ES-I3 (cell line): ENCODE measurements around the gene NRG3.

Source experiments
- H3K36me3 ChIP-seq: 2 replicates; pipeline ENCODE4 v1.6.1; 2013; ENCODE audit warnings: mild to moderate bottlenecking, low read length, control low read depth, moderate library complexity; ENCODE audit not compliant: insufficient read depth
- H3K4me1 ChIP-seq: 2 replicates; pipeline ENCODE4 v1.6.1; 2013; ENCODE audit warnings: mild to moderate bottlenecking, control low read depth, low read length; ENCODE audit not compliant: insufficient read depth
- H3K9ac ChIP-seq: 2 replicates; pipeline ENCODE4 v1.6.1; 2013; ENCODE audit warnings: low read depth, mild to moderate bottlenecking, low read length, moderate library complexity
- H3K9me3 ChIP-seq: 2 replicates; pipeline ENCODE4 v1.6.1; 2013; ENCODE audit warnings: mild to moderate bottlenecking, low read length, moderate library complexity; ENCODE audit not compliant: control insufficient read depth, insufficient read depth

The NRG3 gene

DNA sequence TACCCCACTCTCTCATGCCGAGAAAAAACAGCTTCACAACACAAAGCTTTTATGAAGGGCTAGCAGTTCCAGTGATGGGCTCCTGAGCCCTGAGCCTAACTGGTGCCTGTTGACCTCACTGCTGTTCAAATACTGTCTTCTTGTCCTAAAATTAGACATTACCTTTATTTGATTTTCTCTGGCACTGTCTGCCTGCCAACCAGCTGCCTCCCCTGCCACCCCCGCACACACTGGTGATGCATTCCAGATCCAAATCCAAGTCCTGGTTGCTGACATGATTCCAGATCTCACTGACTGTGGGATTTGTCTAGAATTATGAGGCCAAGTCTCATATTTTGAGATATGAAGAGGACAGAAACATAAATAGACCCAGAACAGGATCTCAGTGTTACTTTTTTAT lies 816.2 kb downstream of the NRG3 start:
- Histone ChIP-seq H3K4me1 (no peaks in the 10 kb centered on the region), H3K9me3 (peaks cover 4% of the 10 kb centered on the region), H3K9ac (no peak overlapping the region), H3K36me3 (peaks cover 2% of the 10 kb centered on the region; the same call in 1 of the 2 replicates)

DNA sequence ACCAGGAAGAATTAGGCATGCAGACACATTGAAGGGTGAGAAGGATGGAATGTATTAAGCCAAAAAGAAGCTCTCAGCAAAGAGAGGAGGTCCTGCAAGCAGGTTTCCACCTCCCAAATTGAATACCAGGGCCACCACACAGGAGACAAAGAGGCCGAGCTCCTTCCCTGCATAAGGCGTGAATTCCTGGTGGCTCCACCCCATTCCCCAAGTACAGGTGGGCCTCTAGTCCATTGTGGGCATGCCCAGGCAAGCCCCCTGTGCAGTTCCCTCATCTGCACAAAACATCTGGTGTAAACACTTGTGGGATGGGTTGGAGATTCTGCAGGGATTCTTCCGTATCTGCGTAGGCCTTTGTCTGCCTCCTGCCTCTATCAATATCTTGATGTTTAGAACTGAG lies 817.5 kb downstream of the NRG3 start:
- Histone ChIP-seq H3K9ac (no peak overlapping the region), H3K4me1 (no peaks in the 10 kb centered on the region), H3K36me3 (peaks cover 2% of the 10 kb centered on the region; the same call in 1 of the 2 replicates), H3K9me3 (peaks cover 4% of the 10 kb centered on the region)

DNA sequence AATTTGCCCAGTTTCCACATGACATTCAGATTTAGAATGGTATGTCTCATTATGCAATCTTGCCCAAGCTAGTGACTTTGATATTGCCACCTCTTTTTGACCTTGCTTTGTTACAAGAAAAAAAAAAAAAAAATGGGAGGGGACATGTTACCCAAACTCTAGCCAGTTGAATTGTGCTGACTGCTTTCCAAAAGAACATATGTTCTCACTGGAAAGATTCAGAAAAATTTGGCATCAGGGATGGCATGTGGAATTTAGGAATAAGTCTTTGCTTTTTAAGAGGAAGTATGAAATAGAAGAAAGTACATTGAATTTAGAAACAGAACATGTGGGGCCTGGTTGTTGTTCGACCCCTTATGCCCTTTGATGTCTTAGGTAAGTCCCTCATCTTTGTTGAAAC lies 846.8 kb downstream of the NRG3 start:
- no peaks in the 10 kb centered on the region for H3K9me3 ChIP-seq

DNA sequence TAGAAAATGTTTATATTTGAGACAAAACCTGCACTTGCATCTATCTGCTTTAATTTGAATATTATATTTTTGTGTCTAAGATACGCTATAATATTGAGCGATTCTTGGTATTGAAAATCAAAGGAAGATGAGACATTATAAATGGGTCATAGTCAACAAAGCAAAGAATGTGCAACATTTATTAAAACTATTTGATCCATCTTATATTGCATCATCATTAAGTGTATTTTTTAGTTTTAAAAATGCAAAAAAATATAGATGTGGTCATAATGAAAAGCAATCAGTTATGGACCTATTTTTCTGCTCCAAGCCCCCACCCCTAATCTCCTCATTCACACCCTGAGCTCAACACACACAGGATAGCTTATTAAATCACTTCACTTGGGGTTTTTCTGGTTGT lies 847.3 kb downstream of the NRG3 start:
- Histone ChIP-seq H3K9ac (no peak overlapping the region), H3K9me3 (no peaks in the 10 kb centered on the region), H3K4me1 (no peaks in the 10 kb centered on the region), H3K36me3 (no peaks in the 10 kb centered on the region)

More for the DNA sequence above, 846.8 kb downstream of the NRG3 start:
- no peaks in the 10 kb centered on the region for H3K36me3 ChIP-seq
- H3K9ac ChIP-seq = no peak overlapping the region
- no peaks in the 10 kb centered on the region for H3K4me1 ChIP-seq

DNA sequence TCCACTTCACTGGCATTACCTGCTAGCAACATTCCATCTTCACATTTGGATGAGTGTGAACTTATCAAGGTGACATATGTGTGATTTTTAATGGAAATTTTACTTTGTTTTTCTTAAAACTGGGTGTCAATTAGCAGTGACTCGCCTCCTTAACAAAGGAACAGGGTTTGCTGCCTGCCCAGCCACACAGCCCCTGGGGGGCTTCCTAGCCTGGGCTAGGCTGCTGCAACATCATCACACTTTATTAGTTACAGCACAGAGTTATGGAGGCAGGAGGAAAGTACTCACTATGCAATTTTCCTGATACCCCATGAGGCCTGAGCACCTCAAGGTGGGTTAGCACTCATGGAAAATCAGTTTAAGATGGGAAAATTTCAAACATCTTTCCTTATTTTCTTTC lies 861.3 kb downstream of the NRG3 start:
- no peaks in the 10 kb centered on the region for H3K36me3 ChIP-seq
- no peaks in the 10 kb centered on the region for H3K9me3 ChIP-seq

DNA sequence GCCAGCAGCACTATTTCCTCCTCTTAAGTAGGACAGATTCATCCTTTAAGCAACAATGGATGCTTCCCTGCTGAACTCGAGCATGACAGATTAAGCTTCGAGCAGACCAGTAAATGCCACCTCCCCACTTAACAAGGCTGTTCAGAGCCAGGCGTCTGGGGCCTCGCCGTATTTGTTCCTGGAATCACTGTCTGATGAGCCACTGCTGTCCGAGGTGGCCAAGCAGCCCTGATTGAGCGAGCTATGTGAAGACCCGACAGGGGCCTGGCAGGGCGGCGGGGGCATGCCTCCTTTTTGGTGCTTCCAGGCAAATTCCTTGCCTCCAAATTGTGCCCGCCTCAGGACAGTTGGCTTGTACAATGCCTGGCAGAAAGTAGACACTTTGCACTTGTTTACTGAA lies 862.6 kb downstream of the NRG3 start:
- H3K36me3 ChIP-seq = no peaks in the 10 kb centered on the region
- H3K9me3 ChIP-seq = no peaks in the 10 kb centered on the region
- peaks cover 18% of the 10 kb centered on the region for H3K4me1 ChIP-seq
- no peak overlapping the region for H3K9ac ChIP-seq

More for the DNA sequence above, 861.3 kb downstream of the NRG3 start:
- no peak overlapping the region for H3K9ac ChIP-seq
- peaks cover 11% of the 10 kb centered on the region for H3K4me1 ChIP-seq

DNA sequence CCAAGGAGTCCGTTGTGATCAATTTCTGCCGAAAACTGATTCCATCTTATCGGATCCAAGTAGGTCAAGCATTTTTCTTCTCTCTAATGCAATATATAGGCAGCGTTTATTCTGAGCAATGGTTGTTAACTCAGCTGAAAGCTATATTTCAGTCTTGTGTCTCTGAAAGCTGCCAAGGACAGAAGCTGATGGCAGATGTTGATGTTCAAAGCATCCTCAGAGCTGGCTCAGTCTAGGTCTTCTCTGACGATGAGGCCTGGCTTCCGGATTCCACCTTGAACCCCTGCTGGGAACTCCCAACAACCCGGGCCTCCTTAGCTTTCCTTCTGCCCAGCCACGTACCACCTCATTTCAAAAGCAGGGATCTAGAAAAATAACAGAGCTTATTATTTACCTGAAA lies 863.6 kb downstream of the NRG3 start:
- H3K9me3 ChIP-seq = no peaks in the 10 kb centered on the region

DNA sequence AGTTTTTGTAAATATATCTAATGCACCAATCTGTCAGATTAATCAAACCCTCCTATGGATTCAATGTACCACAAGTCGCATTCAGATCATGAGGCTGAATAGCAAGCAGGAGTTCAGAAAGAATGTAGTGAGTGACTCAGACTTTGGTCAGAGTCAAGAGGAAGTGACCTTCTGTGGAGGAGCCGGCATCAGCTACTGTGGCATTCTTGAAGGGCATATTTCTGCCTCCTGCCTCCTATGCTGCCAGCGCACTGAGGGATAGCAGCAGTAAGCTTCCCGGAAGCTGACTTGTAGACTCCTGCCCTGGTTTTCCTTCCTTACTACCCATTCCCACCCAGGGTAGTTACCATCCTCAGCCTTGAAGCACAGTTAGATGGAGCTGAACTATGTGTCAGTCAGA lies 867.5 kb downstream of the NRG3 start:
- Histone ChIP-seq H3K9me3 (no peaks in the 10 kb centered on the region), H3K36me3 (no peaks in the 10 kb centered on the region), H3K4me1 (peaks cover 12% of the 10 kb centered on the region), H3K9ac (no peak overlapping the region)

More for the DNA sequence above, 863.6 kb downstream of the NRG3 start:
- H3K36me3 ChIP-seq = no peaks in the 10 kb centered on the region
- no peak overlapping the region for H3K9ac ChIP-seq
- peaks cover 24% of the 10 kb centered on the region for H3K4me1 ChIP-seq

DNA sequence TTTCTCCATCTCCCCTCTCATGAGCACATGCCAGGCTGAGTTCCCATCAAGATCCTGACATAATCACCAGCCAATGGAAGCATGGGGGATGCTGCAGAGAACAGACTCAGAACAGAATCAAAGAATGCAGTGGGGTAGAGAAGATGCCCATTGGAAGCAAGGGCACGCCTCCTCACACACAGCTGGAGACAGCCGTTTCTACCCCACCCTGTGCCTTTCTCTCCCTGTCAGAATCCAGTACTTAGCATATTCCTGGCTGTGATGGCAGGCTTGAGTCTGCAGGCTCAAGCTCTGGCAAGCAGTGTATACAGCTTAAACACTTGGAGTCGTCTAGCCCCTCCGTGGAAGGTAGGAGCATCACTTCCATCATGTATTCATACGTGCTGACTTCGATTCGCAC lies 867.9 kb downstream of the NRG3 start:
- H3K9me3 ChIP-seq = no peaks in the 10 kb centered on the region
- no peaks in the 10 kb centered on the region for H3K36me3 ChIP-seq
- no peak overlapping the region for H3K9ac ChIP-seq
- H3K4me1 ChIP-seq = peaks cover 12% of the 10 kb centered on the region; the same call in 1 of the 2 replicates

DNA sequence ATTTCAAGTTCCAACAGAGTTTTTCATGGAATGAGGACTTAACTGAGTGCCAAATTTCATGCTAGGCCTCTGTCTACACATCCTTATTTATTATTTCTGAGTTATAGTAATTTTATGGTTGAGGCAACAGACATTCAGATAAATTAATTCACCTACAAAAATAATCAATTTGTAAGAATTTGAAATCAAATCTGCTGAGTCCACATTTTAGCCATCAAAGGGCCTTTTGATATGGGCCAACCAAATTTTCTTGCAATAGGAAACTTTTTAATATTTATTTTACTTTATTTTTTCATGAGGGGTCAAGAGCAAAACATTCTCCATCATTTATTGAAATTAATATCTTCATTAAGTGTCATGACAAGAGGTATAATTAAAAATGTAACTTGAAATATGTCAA lies 875.5 kb downstream of the NRG3 start:
- no peaks in the 10 kb centered on the region for H3K4me1 ChIP-seq
- no peak overlapping the region for H3K9ac ChIP-seq

DNA sequence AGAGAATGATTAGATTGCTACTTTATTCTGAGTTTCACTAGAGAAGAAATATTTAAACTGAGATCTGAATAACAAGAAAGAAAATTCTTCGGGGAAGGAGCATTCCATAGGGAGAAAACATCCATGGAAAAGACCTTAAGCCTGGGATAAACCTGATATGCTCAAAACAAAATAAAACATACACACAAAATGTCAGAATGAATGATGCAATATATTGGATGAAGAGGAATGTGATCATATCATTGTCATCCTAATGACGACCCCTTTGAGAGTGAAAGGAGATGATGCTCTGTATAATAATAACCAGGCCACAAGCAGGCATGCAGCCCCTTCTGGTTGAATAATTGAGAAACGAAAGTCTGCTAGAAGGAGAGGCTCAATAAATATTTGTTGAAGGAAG lies 882.4 kb downstream of the NRG3 start:
- Histone ChIP-seq H3K9ac (no peak overlapping the region), H3K9me3 (no peaks in the 10 kb centered on the region), H3K4me1 (peaks cover 12% of the 10 kb centered on the region; the same call in 1 of the 2 replicates), H3K36me3 (no peaks in the 10 kb centered on the region)

More for the DNA sequence above, 875.5 kb downstream of the NRG3 start:
- Histone ChIP-seq H3K36me3 (no peaks in the 10 kb centered on the region), H3K9me3 (no peaks in the 10 kb centered on the region)

DNA sequence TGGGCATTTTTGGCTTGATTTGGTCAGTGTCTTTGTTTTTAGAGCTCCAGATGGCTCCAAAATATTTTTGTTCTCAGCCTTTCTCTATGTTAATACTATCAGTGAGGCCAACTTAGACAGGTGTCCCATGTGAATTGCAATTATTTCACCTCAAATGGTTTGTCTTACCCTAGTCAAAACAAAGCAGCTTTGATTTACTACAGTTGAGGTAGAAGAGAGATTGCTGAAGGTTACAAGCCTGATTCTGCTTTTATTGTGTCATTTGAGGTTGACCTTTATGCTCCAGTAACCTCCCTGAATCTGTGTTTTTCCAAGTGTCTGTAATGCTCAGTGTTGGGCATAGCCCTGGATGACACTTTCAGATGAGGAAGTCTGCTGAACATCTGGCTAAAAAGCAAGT lies 882.9 kb downstream of the NRG3 start:
- H3K9ac ChIP-seq = no peak overlapping the region
- no peaks in the 10 kb centered on the region for H3K36me3 ChIP-seq

DNA sequence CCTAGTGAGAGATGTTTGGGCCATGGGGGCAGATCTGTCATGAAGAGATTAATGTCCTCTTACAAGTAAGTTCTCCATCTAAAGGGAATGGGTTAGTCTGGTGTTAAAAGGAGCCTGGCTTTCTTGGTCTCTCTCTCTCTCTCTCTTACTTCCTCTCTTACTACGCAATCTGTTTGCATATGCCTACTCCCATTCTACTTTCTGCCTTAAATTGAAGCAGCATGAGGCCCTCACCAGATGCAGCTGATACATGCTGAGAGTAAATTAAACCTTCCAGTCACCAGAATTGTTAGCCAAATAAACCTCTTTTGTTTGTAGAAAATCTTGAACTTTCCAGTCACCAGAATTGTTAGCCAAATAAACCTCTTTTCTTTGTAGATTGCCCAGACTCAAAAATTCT lies 884.1 kb downstream of the NRG3 start:
- Histone ChIP-seq H3K9ac (no peak overlapping the region), H3K36me3 (no peaks in the 10 kb centered on the region), H3K9me3 (no peaks in the 10 kb centered on the region), H3K4me1 (peaks cover 12% of the 10 kb centered on the region; the same call in 1 of the 2 replicates)

More for the DNA sequence above, 882.9 kb downstream of the NRG3 start:
- Histone ChIP-seq H3K9me3 (no peaks in the 10 kb centered on the region), H3K4me1 (peaks cover 12% of the 10 kb centered on the region; the same call in 1 of the 2 replicates)

DNA sequence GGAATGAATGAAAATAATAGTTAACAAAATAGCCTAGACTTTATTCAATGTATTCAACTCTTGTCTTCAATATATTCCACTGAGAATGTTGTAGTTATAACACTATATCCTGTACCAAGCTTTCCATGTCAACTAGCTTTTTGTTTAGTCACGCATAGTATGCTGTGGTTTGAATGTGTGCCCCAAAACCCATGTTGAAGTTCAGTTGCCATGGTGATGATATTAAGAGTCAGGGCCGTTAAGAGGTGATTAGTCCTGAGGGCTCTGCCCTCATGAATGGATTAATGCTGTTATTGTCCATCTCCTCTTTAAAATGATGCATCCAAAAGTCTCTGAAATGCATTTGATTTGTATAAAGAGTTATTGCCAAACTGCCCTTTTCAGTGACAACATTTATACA lies 887.6 kb downstream of the NRG3 start:
- Histone ChIP-seq H3K4me1 (peaks cover 3% of the 10 kb centered on the region; the same call in 1 of the 2 replicates), H3K36me3 (no peaks in the 10 kb centered on the region), H3K9me3 (no peaks in the 10 kb centered on the region), H3K9ac (no peak overlapping the region)

DNA sequence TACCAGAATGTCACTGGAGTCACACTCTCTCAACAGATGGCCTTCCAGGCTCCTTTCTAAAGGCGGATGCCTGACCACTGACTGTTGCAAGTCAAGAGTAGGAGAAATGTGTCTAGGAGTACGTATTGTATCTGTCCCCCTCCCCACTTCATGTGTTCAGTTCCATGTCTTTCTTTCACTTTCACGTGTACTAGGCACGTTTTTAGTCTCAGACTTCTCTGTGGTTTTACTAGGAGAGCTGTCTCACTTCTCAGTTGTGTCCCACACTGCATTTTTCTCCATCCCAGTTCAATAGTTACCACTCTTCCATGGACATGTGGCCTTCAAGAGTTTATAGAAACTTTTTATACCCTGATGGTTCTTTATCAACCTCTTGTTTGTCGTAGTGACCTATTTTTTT lies 893.0 kb downstream of the NRG3 start:
- no peaks in the 10 kb centered on the region for H3K36me3 ChIP-seq
- no peaks in the 10 kb centered on the region for H3K9me3 ChIP-seq
- H3K4me1 ChIP-seq = no peaks in the 10 kb centered on the region
- no peak overlapping the region for H3K9ac ChIP-seq

DNA sequence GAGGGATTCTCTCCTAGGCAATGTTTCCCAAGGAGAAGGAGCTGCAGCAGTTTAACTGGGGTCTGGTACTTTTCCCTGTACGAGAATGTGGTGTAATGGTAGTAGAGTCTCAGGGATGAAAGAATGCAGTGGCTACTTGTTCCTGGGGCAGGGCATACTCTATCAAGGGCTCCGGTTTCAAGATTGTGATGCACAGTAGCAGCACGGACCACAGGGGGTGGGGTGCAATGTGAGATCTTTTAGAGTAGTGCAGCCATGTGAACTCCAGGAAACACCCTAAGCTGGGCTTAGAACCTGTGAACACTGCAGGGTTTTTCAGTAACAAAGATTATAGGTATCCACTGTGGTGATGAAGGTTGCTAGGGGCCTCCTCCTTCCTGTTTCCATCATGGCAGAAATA lies 903.9 kb downstream of the NRG3 start:
- no peaks in the 10 kb centered on the region for H3K36me3 ChIP-seq
- no peak overlapping the region for H3K9ac ChIP-seq
- H3K9me3 ChIP-seq = no peaks in the 10 kb centered on the region
- H3K4me1 ChIP-seq = no peaks in the 10 kb centered on the region
